ENCODE data around the gene ITGB3.

DNA sequence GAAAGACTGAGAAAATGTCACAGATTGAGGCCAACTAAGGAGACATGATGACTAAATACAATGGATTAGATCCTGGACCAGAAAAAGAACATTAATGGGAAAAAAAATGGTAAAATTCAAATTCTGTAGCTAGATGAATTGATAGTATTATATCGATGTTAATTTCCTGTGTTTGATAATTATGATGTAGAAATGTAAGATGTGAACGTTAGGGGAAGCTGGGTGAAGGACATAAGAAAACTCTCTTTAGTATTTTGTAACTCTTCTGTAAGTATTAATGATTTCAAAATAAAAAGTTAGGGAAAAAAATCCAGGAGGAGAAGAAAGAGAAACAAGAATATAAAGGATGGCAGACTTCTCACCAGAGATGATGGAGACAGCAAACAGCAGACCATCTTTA is 2.8 kb upstream of the ITGB3 start:
- no peak for TF ChIP-seq SP1 (IDR thresholded peaks at IDR 0.05; ENCODE audit: low read depth)
- no peak for TF ChIP-seq ZNF274 (IDR thresholded peaks at IDR 0.05; ENCODE audit: low read depth, low read length)
- TF ChIP-seq POLR2AphosphoS5 (IDR thresholded peaks at IDR 0.05; ENCODE audit: low read depth, low read length): no peak

Data from HCT116 (cell line).